NCI-H2081 (cell line): ENCODE results near the gene SLC39A3.

ENCODE experiments used
- DNase-seq, 2 experiments: peaks; one replicate each; lab custom pipeline; 2025; lab: John Stamatoyannopoulos, UW

The SLC39A3 gene

DNA sequence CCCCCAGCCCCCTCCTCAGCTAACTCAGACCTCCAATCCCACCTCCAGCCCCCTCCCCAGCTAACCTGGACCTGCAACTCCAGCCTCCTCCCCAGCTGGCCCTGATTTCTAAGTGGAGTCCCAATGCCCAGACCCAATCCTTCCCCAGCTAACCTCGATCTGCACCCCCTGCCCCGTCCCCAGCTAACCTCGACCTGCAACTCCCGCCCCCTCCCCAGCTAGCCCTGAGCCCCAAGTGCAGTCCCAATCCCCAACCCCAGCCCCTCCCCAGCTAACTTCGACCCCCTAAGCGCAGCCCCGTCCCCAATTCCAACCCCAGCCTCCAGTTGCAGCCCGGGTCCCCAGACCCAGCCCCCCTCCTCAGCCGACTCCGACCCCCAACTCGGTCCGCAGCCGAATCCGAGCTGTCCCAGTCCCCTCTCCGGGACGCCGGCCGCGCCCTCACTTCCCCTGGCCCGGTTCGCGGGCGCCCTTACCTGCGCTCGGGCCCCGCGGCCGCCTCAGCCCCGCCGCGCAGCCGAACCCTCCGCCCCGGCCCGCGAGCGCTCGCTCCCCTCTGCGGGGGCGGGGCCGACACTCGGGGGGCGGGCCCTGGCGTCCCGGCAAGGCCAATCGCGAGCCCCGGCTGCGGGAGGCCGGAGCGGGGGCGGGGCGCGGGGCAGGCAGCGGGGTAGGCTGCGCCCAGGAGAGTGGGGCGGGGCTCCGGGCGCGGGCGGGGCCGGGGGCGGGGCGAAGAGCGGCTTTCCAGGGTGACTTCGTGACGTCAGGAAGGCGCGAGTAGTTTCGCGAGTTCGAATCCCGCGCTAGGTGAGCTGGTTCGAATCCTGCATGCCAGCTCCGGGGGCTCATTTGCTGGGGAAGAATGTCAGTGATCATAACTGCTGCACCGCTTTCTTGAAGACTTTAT is 37.4 kb downstream of the SLC39A3 start, which contains the start of gene GNG7:
Gene GNG7, minus strand, starts transcription at position 525 of the 907 bp plus-strand sequence. CDS start 182,006 bp downstream, outside the sequence.
- peak; percentile 66 to 80 for DNase-seq

DNA sequence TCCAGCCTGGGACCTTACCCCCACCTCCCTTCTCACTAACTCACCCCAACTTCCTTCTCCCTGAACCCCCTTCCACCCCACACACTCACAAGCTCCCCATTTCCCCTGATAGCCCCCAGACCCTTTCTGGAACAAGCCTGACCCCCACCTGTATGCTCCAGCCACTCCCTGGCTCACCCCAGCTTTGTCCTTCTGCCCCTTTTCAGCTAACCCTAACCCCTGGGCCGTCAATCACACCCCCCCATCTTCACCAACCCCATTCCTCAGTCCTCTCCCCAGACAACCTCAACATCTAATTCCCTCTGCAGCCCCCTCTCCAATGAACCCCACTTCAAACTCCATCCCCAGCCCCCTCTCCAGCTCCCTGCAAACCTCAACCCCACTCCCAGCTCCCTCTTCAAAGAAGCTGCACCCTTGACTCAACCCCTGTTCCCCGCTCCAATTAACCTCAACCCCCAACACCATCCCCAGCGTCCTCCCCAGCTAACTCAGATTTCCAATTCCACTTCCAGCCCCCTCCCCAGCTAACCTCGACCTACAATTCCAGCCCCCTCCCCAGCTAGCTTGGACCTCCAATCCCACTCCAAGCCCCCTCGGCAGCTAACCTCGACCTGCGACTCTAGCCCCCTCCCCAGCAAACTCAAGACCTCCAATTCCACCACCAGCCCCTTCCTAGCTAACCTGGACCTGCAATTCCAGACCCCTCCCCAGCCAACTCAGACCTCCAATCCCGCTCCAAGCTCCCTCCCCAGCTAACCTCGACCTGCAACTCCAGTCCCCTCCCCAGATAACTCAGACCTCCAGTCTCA is 38.3 kb downstream of the SLC39A3 start:
- DNase-seq = no peak

DNA sequence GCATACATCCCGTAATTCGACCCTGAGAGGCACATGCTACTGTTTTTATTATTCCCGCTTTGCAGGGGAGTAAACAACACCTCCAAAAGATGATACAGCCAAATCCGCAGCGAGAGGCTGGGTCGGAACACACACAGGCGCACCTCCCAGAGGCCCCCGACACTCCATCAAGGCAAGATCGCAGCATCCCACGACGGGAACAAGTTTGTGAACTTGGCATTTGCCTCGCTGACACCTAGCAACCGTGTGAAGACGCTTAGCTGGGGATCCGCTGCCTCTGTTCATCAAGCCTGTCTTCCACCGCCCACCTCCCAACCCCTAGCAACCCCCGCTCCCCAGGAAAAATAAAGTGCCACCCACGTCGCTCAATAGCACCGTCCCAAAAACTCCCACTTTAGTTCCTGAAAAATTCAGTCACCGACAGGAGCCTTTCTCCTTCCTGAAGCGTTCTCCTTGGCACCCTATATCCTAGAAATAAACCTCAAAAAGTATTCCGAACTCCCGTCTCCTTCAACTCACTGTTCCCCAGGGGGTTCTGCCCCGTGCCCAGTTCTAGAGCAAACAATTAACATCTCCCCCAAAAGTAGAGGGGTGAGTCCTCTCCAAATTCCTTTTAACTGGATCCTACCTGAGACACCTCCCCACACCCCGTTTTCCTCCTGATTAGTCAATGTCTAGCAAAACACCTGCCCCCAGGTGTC is 39.0 kb downstream of the SLC39A3 start:
- DNase-seq = no peak

DNA sequence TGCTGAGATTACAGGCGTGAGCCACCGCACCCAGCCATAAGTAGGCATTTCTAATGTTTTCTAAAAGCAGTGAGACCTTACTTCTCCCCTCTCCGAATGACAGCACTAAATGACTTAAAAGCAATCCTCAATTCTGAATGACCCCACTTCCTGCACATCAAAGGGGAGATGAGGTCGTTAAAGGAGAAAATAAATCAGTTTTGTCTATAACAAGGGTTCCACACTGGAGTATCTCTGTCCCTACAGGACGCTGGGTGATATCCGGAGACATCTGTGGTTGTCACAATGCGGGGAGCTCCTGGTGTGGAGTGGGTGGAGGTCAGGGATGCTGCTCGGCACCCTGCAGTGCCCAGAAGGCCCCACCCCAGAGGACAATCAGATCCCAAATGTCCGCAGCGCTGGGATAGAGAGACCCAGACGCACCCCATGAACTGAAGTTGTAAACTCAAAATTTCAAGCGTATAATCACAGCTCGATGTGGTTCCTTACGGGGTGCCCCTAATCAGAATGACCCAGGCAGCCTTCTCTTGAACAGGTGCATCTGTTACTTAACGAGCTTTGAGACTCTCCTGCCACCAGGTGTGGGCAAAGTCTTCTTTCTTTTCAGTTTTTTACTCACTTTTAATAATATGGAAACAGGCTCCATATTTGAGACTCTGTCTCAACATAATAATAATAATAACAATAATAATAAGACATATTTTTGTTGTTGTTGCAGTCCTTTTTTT is 40.2 kb downstream of the SLC39A3 start:
- DNase-seq = no peak

DNA sequence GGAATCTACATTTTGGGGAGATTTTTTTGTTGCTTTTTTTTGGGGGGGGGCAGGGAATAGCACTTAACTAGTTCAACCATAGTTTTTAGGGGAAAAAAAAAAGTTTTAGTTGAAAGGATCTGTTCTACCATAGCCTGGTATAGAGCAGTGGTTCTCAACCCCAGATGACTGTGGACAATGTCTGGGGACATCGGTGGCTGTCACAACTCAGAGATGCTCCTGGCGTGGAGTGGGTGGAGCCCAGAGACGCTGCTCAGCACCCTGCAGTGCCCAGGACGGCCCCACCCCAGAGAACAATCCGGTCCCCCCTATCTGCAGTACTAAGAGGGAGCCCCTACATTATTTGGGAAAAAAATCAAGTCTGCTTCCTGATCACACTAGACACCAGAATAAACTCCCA is 45.6 kb downstream of the SLC39A3 start:
- DNase-seq = no peak

DNA sequence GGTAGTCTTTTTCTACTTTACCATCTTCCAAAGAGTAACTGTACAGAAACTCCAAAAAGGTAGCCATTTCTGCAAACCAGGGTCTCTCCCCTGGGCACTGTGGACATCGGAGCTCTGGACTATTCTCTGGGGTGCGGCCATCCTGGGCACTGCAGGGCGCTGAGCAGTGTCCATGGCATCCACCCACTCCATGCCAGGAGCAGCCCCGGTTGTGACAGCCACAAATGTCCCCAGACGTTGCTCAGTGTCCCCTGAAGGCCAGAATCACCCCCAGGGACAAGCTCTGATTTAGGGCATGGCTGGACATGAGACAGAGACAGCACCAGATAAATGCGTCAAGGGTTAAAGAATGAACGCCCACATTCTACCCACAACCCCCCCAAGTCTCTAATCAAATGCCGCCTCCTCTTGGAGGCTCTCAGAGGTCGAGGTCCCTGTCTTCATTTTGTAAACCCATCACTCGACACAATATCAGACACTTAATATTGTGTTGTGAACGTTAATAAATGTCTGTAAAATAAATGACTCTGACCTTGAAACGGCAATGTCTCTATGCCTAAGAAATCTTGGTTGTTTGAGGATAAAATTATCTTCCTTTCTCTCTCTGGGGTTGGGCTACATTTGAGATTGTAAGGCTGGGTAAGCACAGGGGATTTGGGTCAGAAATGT is 46.2 kb downstream of the SLC39A3 start:
- no peak for DNase-seq

DNA sequence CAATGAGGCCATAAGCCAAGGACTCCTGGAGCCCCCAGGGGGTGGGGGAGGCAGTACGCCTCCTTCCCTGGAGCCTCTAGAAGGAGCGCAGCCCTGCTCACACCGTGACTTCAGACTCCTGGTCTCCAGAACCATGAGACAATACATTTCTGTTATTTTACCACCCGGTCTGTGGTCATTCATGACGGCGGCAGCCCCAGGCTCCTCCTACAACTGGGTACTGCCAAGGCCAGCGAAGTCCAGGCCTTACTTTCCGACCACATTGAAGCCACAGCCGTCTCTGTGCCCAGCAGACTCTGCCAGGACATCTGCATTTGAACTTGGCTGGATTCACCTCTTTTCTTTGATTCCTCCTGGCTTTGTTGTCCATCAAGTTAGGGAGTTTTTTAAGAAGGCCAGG is 47.9 kb downstream of the SLC39A3 start:
- no peak for DNase-seq

DNA sequence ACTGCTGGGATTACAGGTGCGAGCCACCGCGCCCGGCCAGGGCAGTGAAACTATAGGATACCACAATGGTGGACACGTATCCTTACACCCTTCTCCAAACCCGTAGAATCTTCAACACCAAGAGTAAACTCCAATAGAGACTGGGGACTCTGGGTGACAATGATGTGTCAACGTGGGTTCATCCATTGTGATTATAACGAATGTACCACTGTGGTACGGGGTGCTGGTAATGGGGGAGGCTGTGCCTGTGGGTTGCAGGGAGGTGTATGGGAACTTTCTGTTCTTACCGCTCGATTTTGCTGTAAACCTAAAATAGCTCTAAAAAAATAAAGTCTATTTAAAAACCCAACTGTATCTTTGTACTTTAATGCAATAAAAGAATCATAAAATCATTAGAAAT is 49.0 kb downstream of the SLC39A3 start:
- DNase-seq = no peak

DNA sequence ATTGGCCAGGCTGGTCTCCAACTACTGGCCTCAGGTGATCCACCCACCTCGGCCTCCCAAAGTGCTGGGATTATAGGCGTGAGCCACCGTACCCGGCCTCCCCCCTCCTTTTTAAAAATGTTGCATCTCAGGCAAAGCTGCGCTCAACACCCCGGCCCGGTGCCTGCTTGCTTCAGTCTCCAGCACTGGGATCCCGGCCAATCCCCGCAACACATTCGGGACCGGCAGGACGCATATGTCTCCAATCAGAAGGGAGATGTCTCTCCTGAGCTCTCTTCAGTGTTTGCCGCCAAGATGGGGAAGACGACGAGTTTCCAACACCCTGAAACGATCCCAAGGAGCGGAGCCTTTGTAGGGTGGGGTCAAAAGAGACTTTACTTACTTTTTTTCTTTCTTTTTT is 53.5 kb downstream of the SLC39A3 start:
- DNase-seq = no peak

DNA sequence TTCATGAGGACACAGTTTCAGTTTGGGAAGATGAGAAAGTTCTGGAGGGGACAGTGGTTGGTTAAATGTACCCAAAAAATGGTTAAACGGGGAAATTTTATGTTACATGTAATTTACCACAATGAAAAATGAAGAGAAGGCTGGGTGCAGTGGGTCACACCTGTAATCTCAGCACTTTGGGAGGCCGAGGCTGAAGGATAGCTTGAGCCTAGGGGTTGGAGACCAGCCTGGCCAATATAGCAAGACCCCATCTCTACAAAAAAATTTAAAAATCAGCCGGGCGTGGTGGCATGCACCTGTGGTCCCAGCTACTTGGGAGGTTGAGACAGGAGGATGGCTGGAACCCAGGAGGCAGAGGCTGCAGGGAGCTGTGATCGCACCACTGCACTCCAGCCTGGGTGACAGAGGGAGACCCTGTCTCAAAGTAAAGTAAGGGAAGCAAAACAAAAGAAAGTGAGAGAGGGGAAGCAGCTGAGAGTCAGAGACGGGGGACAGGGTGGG is 54.6 kb downstream of the SLC39A3 start:
- DNase-seq = no peak

DNA sequence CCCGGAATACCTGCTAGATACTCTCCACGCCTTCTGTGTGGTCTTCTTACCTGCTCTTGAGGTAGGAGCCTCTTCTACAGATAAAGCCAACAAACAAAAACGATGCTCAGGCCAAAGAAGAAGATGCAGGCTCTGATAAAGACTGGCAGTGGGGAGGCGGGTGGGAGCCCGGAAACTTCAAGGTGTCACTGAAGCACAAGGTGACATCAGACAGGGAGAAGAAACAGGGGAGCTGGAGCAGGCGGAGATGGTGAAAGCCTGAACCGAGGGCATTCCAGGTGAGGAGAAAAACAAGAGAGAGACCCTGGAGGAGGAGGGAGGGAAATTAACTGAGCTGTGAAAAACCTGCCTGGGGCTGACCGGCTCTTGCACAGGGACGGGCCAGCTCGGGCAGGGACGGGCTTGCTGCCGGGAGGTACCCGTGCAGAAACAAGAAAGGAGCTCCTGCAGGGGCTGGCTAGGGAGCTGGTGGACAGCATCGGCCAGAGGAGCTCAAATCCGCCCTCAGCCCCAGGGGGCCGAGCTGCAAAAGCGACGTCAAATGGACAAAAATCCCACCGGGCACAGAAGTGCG is 56.3 kb downstream of the SLC39A3 start:
- DNase-seq = no peak
